Adrenal gland (tissue), 5 donors: ENCODE results near the gene MARK1.

ENCODE experiments used
- CTCF ChIP-seq, 6 experiments: fragments of 450-650 bp in 4 of 6; fragments of 200-600 bp in 2 of 6; sonication (generic) in 1 of 6; IDR thresholded peaks; 1 replicate in 5 of 6; 2 replicates in 1 of 6; pipeline versions ENCODE4 v1.5.1 to v1.8.0; 2016 to 2021; ENCODE audit warnings: antibody characterized with exemption in 6 of 6, mild to moderate bottlenecking in 2 of 6, moderate library complexity in 1 of 6
- POLR2A ChIP-seq, 2 donors: fragments of 450-650 bp; IDR thresholded peaks; one replicate each; pipeline ENCODE4 v1.6.1; 2017; ENCODE audit warnings: antibody characterized with exemption in 2 of 2, mild to moderate bottlenecking in 2 of 2, moderate library complexity in 1 of 2
- donor health status: DM: no; HTN: no; CAD: no.

- no peak for TF ChIP-seq POLR2A (IDR thresholded peaks at IDR 0.05)
- TF ChIP-seq CTCF (IDR thresholded peaks at IDR 0.05), result no peak
Observed at GRCh38 chr1:220705782-220706181, 177.8 kb downstream of the MARK1 start.
